Activated CD4-positive, alpha-beta T cell treated with anti-CD3 and anti-CD28 coated beads, Interleukin-2, amount 50 U/mL, for 1 hour (primary cell): Measurements from ENCODE around the gene CEP250.
"Not testable (repeated sequence)": the region's sequence is repeated elsewhere in the genome, so short reads cannot be mapped to it uniquely, and the experiment has no call there.

Experiments used
- DNase-seq: peaks from one replicate; pipeline ENCODE4 v3.0.0-alpha.2; 2020

Gene CEP250

GRCh38 chr20:35502352-35502751 is 47.0 kb downstream of the CEP250 start:
- DNase-seq: no peak

DNA sequence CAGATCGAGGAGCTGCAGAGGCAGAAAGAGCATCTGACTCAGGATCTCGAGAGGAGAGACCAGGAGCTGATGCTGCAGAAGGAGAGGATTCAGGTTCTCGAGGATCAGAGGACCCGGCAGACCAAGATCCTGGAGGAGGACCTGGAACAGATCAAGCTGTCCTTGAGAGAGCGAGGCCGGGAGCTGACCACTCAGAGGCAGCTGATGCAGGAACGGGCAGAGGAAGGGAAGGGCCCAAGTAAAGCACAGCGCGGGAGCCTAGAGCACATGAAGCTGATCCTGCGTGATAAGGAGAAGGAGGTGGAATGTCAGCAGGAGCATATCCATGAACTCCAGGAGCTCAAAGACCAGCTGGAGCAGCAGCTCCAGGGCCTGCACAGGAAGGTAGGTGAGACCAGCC is 47.9 kb downstream of the CEP250 start:
- DNase-seq: no peak

DNA sequence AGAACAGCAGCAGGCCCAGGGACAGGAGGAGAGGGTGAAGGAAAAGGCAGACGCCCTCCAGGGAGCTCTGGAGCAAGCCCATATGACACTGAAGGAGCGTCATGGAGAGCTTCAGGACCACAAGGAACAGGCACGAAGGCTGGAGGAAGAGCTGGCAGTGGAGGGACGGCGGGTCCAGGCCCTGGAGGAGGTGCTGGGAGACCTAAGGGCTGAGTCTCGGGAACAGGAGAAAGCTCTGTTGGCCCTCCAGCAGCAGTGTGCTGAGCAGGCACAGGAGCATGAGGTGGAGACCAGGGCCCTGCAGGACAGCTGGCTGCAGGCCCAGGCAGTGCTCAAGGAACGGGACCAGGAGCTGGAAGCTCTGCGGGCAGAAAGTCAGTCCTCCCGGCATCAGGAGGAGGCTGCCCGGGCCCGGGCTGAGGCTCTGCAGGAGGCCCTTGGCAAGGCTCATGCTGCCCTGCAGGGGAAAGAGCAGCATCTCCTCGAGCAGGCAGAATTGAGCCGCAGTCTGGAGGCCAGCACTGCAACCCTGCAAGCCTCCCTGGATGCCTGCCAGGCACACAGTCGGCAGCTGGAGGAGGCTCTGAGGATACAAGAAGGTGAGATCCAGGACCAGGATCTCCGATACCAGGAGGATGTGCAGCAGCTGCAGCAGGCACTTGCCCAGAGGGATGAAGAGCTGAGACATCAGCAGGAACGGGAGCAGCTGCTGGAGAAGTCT is 48.6 kb downstream of the CEP250 start:
- no peak for DNase-seq

GRCh38 chr20:35504751-35505150 is 49.4 kb downstream of the CEP250 start:
- no peak for DNase-seq

DNA sequence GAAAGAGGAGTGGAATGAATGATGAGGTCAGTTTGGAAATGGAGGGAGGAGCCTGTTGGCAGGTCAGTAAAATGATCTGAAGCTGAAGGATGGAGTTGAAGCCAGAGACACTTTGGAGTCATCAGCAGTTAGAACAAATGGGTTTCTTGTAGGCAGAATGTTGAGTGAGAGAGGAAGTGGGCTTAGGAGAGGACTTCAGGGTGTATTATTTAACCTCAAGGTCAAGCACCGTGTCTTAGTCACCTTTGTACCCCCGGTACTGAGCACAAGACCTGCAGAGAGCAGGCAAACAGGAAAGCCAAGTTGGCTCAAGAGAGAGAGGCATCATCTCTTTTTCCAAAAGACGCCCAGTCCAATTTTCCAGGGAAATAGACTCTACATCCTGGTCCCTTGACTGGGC is 50.8 kb downstream of the CEP250 start:
- DNase-seq: no peak

DNA sequence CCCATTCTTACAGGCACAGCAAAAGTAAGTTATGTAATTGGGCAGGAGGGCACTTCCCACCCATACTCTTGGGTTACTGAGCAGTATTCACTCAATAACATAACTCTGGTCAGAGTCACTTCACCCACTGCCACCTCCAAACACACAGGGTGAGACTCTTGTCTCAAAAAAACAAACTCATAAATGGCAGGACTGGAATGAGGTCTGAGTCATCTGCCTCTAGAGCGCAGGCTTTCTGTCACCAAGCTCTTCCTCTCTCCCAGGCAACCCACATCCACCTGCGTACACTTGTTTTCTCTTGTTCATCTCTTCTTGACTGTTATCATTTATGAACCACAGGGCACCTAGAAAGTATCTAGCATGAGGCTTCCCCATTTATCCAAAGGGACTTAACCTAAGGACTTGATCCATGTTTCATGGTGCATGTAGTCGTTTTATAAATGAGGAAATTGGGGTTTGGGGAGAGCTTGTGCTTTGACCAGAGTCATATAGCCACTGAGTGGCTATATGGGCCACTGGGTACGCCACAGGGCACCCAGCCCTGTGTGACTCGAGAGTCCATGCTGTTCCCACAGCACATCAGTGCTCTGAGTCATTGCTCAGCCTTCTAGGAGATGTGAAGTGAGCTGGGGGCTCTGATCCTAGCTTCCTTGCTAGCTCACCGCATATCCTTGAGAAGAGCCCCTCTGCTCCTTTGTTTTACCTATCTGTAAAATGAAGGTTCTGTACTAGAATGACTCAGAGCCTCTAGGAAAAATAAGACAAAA is 51.7 kb downstream of the CEP250 start:
- DNase-seq: no peak

DNA sequence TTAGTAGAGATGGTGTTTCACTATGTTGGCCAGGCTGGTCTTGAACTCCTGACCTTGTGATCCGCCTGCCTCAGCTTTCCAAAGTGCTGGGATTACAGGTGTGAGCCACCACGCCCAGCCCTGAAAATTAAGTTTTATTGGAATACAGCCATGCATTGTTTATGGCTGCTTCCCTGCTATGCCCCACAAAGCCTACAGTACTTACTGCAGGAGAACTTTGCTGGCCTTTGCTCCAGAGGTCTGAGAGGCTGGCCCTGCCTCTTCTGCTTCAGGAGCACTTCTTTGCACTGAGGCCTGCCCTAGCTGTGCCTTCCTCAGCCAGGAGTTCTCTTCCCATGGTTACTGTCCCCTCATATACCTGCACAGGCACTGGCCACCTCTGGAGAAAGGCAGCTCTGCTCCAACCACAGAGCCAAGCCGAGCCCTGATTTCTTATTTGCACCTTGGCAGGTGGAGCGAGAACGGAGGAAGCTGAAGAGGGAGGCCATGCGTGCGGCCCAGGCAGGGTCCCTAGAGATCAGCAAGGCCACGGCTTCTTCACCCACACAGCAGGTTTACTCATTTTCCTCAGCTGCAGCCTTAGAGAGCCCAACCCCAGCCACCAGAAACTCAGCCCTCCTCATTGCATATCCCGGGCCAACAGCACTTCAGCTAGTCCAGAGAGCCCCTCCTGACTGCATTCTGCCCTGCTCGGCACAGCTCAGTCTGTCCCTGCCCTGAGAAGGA is 53.3 kb downstream of the CEP250 start:
- DNase-seq: no peak

- DNase-seq: no peak
Measured at GRCh38 chr20:35510951-35511735, 55.7 kb downstream of the CEP250 start.

GRCh38 chr20:35511814-35512420 is 56.5 kb downstream of the CEP250 start:
- DNase-seq: no peak

GRCh38 chr20:35514371-35514932 is 59.1 kb downstream of the CEP250 start:
- no peak for DNase-seq

DNA sequence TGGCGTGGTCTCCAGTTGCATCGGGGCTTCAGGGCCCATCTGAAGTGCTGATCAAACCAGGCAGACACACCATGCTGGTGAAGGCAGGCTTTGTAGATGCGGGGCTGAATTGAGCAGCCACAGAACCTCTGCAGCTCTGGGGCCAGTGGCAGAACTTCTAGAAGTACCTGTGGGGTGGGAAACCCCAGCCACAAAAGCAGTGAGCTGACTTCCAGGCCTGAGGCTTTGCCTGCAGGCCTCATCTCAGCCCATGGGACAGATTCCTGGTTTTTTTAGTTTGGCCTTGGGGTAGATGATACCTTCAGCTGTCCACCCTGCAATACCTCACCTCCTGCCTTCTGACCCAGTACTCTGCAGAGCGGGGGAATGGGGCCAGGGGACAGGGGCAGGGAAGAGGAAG is 59.9 kb downstream of the CEP250 start:
- no peak for DNase-seq

DNA sequence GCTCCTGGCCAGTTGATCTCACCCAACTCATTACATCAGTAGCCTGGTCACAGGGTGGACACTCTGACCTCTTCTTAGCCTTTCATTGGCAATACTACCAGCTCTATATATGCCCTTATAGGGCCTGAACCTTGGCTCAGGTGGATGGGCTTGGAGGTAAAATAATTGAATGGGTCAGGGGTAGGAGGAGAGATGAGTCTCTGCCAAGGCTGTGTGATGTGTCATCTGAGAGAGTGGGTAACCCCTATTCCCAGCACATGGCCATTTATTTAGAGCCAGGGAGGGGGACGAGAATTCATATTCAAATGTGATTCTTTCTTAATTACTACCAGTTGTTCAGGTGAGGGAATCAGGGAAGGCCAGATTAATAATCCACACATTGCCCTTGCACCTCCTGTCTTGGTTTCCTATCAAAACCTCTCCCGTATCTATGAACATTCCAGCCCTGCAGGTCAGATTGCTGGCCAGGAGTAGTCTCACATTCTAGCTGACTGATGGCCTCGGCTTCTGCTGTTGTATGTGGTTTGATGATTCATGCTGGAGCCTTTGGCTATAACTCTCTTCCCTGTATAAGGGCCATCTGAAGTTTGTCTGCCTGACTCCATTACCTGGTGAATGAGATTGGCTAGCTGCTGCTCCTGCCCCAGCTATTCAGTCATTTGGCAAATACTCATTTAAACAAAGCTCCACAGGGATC is 60.7 kb downstream of the CEP250 start:
- DNase-seq: no peak

GRCh38 chr20:35517125-35517524 is 61.7 kb downstream of the CEP250 start:
- DNase-seq: no peak

DNA sequence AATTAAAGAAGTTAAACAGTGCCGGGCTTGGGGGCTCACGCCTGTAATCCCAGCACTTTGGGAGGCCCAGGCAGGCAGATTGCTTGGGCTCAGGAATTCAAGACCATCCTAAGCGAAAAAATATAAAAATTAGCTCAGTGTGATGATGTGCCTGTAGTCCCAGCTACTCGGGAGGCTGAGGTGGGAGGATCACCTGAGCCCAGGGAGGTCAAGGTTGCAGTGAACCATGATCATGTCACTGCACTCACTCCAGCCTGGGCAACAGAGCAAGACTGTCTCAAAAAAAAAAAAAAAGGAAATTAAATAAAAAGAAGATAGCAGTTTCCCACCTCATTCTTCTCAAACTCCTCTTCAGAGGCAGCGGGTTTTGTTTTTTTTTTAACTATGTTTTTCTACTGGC is 62.4 kb downstream of the CEP250 start:
- not testable (repeated sequence) for DNase-seq

GRCh38 chr20:35518955-35519354 is 63.6 kb downstream of the CEP250 start:
- no peak for DNase-seq

DNA sequence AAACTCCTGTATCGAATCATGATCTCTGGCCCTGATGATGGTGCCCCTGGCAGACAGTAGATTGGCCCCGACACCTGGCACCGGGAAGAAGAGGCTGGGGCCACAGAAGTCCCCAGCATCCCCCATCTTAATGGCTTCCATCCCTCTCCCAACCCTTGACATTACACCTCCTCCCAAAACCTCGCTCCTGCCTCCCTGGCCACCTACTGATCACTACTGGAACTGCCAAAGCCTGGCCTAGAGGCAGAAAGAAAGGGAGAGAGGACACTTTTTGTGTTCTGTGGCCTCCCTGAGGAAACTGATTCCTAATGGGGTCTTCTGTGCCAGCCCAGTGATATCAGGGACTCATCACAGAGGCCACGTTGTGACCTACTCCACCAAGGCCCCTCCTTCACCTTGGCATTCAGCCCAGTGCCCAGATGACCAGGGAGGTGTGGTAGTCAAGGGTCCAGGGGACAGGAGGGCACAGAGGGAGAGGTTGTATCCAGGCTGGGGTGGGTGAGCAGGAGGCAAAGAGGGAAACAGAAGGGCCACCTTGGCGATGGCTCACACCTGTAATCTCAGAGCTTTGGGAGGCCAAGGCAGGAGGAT is 68.0 kb downstream of the CEP250 start:
- peak; percentile 12 for DNase-seq

DNA sequence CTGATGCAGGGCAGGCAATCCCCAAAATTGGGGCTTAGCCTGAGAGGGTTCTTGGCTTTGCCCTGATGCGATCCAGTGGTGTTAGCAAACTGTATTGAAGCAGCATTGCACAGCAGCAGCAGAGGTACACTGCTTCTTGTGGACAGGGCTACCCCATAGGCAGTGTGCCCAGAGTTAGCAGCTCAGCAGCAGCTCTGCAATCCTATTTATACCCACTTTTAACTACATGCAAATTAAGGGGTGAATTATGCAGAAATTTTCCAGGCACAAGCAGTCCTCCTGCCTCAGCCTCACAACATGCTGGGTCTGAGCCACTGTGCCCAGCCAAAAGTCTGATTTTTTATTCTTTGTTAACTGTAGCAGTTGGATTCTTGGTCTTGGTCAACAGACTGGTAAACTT is 70.2 kb downstream of the CEP250 start:
- no peak for DNase-seq

GRCh38 chr20:35527122-35527769 is 71.8 kb downstream of the CEP250 start:
- DNase-seq: no peak

DNA sequence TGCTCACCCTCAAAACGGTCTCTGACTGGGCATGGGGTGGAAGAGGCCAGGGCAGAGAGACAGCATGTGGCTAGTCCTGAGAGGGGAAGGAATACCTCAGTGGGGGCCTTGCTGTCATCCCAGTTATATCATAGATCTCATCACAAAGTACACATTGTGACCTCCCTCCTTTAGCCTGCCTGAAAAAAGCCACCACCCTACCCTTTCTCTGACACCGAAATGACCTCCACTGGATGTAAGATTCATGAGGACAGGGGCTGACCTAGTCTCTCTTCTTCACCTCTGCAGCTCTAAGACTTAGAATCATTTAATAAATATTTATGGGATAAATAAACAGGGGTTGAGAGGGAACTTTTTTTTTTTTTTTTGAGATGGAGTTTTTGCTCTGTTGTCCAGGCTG is 74.2 kb downstream of the CEP250 start, which contains the start of gene C20orf173:
Gene C20orf173 (minus strand): TSS at position 101 of the 400 bp plus-strand sequence. CDS start 279 bp downstream, outside the sequence.
- no peak for DNase-seq

- no peak for DNase-seq
Measured at GRCh38 chr20:35539756-35540212, 84.4 kb downstream of the CEP250 start.
